HS-27A (cell line): ENCODE measurements around the gene VPS13A.

Source experiments
- DNase-seq: peaks from one replicate; pipeline ENCODE4 v3.0.0-alpha.2; 2012; ENCODE audit warnings: low read depth, missing footprints

The VPS13A gene

GRCh38 chr9:77177143-77177893, at the start of gene VPS13A:
Gene VPS13A, plus strand, starts transcription at chr9:77177534. Its CDS starts 171 bp downstream, at chr9:77177705.
- peak; percentile 77 for DNase-seq

GRCh38 chr9:77128125-77128789, 49.1 kb upstream of the VPS13A start:
- DNase-seq = no peak

- DNase-seq = no peak
These were observed 45.9 kb upstream of the VPS13A start for GRCh38 chr9:77131399-77131798.

GRCh38 chr9:77133011-77133410, 44.3 kb upstream of the VPS13A start:
- DNase-seq = no peak

GRCh38 chr9:77142366-77142765, 35.0 kb upstream of the VPS13A start:
- DNase-seq = no peak

- DNase-seq = no peak
These were observed 27.5 kb upstream of the VPS13A start for GRCh38 chr9:77149879-77150278.

GRCh38 chr9:77152289-77152688, 25.0 kb upstream of the VPS13A start:
- no peak for DNase-seq

- no peak for DNase-seq
These were observed 20.5 kb upstream of the VPS13A start for GRCh38 chr9:77156646-77157371.

GRCh38 chr9:77158772-77159513, 18.4 kb upstream of the VPS13A start:
- DNase-seq = no peak

- no peak for DNase-seq
These were observed 16.1 kb upstream of the VPS13A start for GRCh38 chr9:77161191-77161590.

GRCh38 chr9:77161966-77162365, 15.4 kb upstream of the VPS13A start:
- no peak for DNase-seq

GRCh38 chr9:77162366-77162765, 15.0 kb upstream of the VPS13A start:
- DNase-seq = no peak

GRCh38 chr9:77163884-77164283, 13.4 kb upstream of the VPS13A start:
- DNase-seq = no peak

GRCh38 chr9:77166193-77166592, 11.1 kb upstream of the VPS13A start:
- no peak for DNase-seq

- no peak for DNase-seq
These were observed 6.2 kb upstream of the VPS13A start for GRCh38 chr9:77170991-77171699.

- DNase-seq = no peak
These were observed 2.2 kb upstream of the VPS13A start for GRCh38 chr9:77175151-77175550.

GRCh38 chr9:77176106-77176505, 1.2 kb upstream of the VPS13A start:
- DNase-seq = no peak

- DNase-seq = no peak
These were observed 620 bp upstream of the VPS13A start for GRCh38 chr9:77176686-77177142.

- no peak for DNase-seq
These were observed 810 bp downstream of the VPS13A start for GRCh38 chr9:77177894-77178794.

GRCh38 chr9:77180056-77180455, 2.7 kb downstream of the VPS13A start:
- no peak for DNase-seq
